Ovary (tissue), 9 donors: ENCODE data around the gene CC2D1A. TPM values are rescaled to one million over a fixed set of nuclear protein-coding genes. Genes with fewer than 3 reads are reported as not detected.

Experiments
- DNase-seq, 5 donors: peaks; one replicate each; pipeline ENCODE4 v3.0.0-alpha.2; 2019 to 2020
- H3K27ac ChIP-seq, 2 donors: fragments of 200-600 bp; one replicate each; pipeline versions ENCODE4 v1.5.1 to v1.8.0; 2019 to 2022
- H3K27me3 ChIP-seq: fragments of 200-600 bp; one replicate; pipeline ENCODE4 v1.8.0; 2022
- H3K36me3 ChIP-seq: fragments of 200-600 bp; sonication (generic); one replicate; pipeline ENCODE4 v1.5.1; 2019
- H3K4me1 ChIP-seq: one replicate; pipeline ENCODE4 v1.8.1; 2013; ENCODE audit warnings: mild to moderate bottlenecking, moderate library complexity; ENCODE audit not compliant: insufficient read depth
- H3K4me3 ChIP-seq: fragments of 200-600 bp; sonication (generic); one replicate; pipeline ENCODE4 v1.5.1; 2017
- H3K9me3 ChIP-seq, 2 donors: fragments of 200-600 bp in 1 of 2; sonication (generic) in 1 of 2; one replicate each; pipeline versions ENCODE4 v1.5.1 to v1.8.1; 2013 to 2019; ENCODE audit warnings: mild to moderate bottlenecking in 1 of 2, moderate library complexity in 1 of 2
- CTCF ChIP-seq, 3 donors: fragments of 450-650 bp in 2 of 3; fragments of 200-600 bp in 1 of 3; IDR thresholded peaks; one replicate each; pipeline versions ENCODE4 v1.5.1 to v1.8.0; 2016 to 2022; ENCODE audit warnings: antibody characterized with exemption in 3 of 3, mild to moderate bottlenecking in 1 of 3
- EP300 ChIP-seq: sonication (generic); formaldehyde crosslinking; IDR thresholded peaks from one replicate; pipeline ENCODE4 v1.6.1; 2017; ENCODE audit warnings: antibody characterized with exemption
- POLR2A ChIP-seq: fragments of 450-650 bp; IDR thresholded peaks from one replicate; pipeline ENCODE4 v1.6.1; 2017; ENCODE audit warnings: antibody characterized with exemption, mild to moderate bottlenecking, moderate library complexity
- WGBS, 3 donors: extraction: QIAGEN DNeasy Blood & Tissue Kit in 1 of 3; methylation state at CpG; one replicate each; pipeline versions ENCODE4 v1.1.5 to v1.1.7; 2013 to 2017; 5-methylcytosine and 5-hydroxymethylcytosine counted together
- intact Hi-C, 4 donors: fragments of 100-400 bp; cut with DNase I; formaldehyde crosslinking; loops; one replicate each; pipeline versions ENCODE4 v1.11.0 to v1.15.1; 2022 to 2023
- polyA plus RNA-seq, 2 donors: library from polyadenylated mRNA; stranded (reverse); fragments of 200-250 nt in 1 of 2; fragments of 350-450 nt in 1 of 2; fragmentation: Illumina TruSeq in 1 of 2; extraction: RNeasy Lipid Tissue Mini Kit (QIAGEN cat#74804) in 1 of 2; gene quantifications; one replicate each; pipeline ENCODE4 v1.2.3, GENCODE V29; 2013 to 2014
- total RNA-seq, 7 donors: library from RNA; depleted of rRNA in 2 of 7; stranded (reverse); fragments of >200 nt in 2 of 7; fragmentation: NEBNext Ultra II Directional in 3 of 7; extraction: Animal tissue kit (Norgen Biotek cat#: 25700) in 3 of 7; gene quantifications; one replicate each; pipeline versions ENCODE4 v1.1.0 to v1.2.4, GENCODE V29; 2016 to 2023
- donor health status: DM: no; HTN: no; CAD: no; lungs with moderate emphysema.
- donor health status: DM: no; HTN: no; CAD: no.
- donor health status: Bipolar disorder and iron deficiency.
- donor health status: DM: yes; HTN: yes; CAD: no.
- donor health status: DM: no; HTN: no; CAD: no.
- donor health status: DM: yes; HTN: yes; CAD: no.

CC2D1A gene
- total and polyA plus RNA-seq, 9 donors: 13.1 to 38.1 (median 29.6) TPM

DNA sequence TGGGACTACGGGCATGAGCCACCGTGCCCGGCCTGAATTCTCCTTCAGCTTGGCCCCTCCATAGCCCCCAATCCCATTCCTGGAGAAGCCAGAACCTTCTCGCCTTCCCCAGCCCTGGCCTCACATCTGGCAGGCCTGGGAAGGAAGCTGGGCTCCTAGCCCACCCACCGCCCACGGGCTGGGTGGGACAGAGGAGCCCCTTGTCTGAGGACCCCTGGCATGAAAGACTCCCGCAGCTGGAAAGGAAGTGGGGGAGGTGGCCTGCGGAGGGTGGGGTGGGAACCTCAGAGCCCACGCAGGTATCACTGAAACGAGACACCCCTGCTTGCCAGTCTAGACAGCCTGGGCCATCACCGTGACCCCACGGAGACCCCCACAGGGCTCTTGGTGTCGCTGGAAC lies 36.7 kb upstream of the CC2D1A start:
- no peaks in the 10 kb centered on the region for H3K36me3 ChIP-seq
- TF ChIP-seq POLR2A: no peak
- TF ChIP-seq CTCF (IDR thresholded peaks at IDR 0.05): no peak
- no peak for TF ChIP-seq EP300
- no peaks in the 10 kb centered on the region for H3K9me3 ChIP-seq
- H3K27ac ChIP-seq: no peak overlapping the region
- 57 to 69% (median 69%) methylated on average over 4 to 13 of the region's 13 CpGs for WGBS, 3 donors
- H3K27me3 ChIP-seq: no peaks in the 10 kb centered on the region
- intact Hi-C loops: loop anchor here in 3 of 4 donors (5.0 to 10.0 kb wide), 5 partner anchors 64 to 704 kb away; partner anchors contain the start of gene C19orf53 (in 1 of the 3)
- H3K4me1 ChIP-seq: peaks cover 1% of the 10 kb centered on the region
- no peak for DNase-seq
- H3K4me3 ChIP-seq: no peak overlapping the region

GRCh38 chr19:13870873-13871272 lies 35.1 kb upstream of the CC2D1A start:
- intact Hi-C loops: loop anchor here in 2 of 4 donors (5.0 to 10.0 kb wide), 2 partner anchors 274 to 276 kb away; no protein-coding TSS in a partner anchor

GRCh38 chr19:13872339-13872694 lies 33.7 kb upstream of the CC2D1A start:
- Histone ChIP-seq H3K27ac (no peak overlapping the region), H3K4me1 (peaks cover 1% of the 10 kb centered on the region), H3K9me3 (no peaks in the 10 kb centered on the region), H3K4me3 (no peak overlapping the region), H3K27me3 (no peaks in the 10 kb centered on the region), H3K36me3 (no peaks in the 10 kb centered on the region)
- TF ChIP-seq CTCF (IDR thresholded peaks at IDR 0.05) (no peak), EP300 (no peak), POLR2A (no peak)
- no peak for DNase-seq
- 36 to 60% (median 53%) methylated on average over 5 of the region's 5 CpGs for WGBS, 3 donors
- intact Hi-C loops: loop anchor here in 2 of 4 donors (5.0 to 10.0 kb wide), 2 partner anchors 275 to 278 kb away; no protein-coding TSS in a partner anchor

More at GRCh38 chr19:13870873-13871272, 35.1 kb upstream of the CC2D1A start:
- Histone ChIP-seq H3K4me3 (no peak overlapping the region), H3K9me3 (no peaks in the 10 kb centered on the region), H3K36me3 (no peaks in the 10 kb centered on the region), H3K4me1 (peaks cover 1% of the 10 kb centered on the region), H3K27me3 (no peaks in the 10 kb centered on the region), H3K27ac (no peak overlapping the region)
- TF ChIP-seq EP300 (no peak), CTCF (IDR thresholded peaks at IDR 0.05) (no peak), POLR2A (no peak)
- no peak for DNase-seq
- 91 to 94% (median 91%) methylated on average over 4 of the region's 4 CpGs for WGBS, 3 donors

DNA sequence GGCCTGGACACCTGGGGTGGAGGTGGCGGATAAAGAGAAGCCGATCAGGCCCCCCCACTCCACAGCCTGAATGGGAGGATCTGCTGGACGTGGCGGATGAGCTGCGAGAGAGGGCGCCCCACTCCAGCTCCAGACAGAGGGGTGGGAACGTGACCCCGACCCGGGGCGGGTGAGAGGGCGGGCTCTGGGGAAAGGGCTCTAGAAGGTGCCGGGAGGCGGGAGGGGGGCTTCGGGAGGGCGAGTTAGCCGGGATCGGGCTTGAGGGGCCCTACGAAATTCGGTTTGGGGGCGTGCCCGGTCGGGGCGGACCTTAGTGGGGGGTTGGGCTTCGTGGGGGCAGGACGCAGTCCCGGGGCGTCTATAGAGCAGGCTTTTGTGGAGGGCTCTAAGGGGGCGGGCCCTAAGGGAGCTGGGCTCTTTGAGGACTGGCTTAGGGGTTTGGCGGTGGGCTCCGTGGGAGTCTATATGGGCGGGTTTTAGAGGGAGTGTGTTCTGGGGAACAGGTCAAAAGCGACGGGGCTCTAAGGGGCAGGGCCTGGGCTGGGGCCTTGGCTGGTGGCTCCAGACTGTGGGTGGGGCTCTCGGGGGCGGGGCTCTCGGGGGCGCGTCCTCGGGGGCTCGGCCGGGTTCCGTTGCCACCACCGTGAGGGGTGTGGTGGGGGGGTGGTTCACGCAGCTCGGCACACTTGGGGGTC lies 33.2 kb upstream of the CC2D1A start:
- TF ChIP-seq POLR2A (no peak), EP300 (no peak), CTCF (IDR thresholded peaks at IDR 0.05) (no peak)
- Histone ChIP-seq H3K4me1 (peaks cover 1% of the 10 kb centered on the region), H3K27me3 (no peaks in the 10 kb centered on the region), H3K27ac (no peak overlapping the region), H3K36me3 (no peaks in the 10 kb centered on the region), H3K9me3 (no peaks in the 10 kb centered on the region), H3K4me3 (peak overlapping the region; percentile 12)
- 2 to 5% (median 3%) methylated on average over 40 to 45 of the region's 45 CpGs for WGBS, 3 donors
- intact Hi-C loops: loop anchor here in 2 of 4 donors (5.0 to 10.0 kb wide), 2 partner anchors 276 to 278 kb away; no protein-coding TSS in a partner anchor
- peak in 2 of 5 donors; percentile 45 to 46 for DNase-seq
